ENCODE measurements around the gene NADSYN1.
"Not testable (repeated sequence)": the region's sequence is repeated elsewhere in the genome, so short reads cannot be mapped to it uniquely, and the experiment has no call there.

The NADSYN1 gene

DNA sequence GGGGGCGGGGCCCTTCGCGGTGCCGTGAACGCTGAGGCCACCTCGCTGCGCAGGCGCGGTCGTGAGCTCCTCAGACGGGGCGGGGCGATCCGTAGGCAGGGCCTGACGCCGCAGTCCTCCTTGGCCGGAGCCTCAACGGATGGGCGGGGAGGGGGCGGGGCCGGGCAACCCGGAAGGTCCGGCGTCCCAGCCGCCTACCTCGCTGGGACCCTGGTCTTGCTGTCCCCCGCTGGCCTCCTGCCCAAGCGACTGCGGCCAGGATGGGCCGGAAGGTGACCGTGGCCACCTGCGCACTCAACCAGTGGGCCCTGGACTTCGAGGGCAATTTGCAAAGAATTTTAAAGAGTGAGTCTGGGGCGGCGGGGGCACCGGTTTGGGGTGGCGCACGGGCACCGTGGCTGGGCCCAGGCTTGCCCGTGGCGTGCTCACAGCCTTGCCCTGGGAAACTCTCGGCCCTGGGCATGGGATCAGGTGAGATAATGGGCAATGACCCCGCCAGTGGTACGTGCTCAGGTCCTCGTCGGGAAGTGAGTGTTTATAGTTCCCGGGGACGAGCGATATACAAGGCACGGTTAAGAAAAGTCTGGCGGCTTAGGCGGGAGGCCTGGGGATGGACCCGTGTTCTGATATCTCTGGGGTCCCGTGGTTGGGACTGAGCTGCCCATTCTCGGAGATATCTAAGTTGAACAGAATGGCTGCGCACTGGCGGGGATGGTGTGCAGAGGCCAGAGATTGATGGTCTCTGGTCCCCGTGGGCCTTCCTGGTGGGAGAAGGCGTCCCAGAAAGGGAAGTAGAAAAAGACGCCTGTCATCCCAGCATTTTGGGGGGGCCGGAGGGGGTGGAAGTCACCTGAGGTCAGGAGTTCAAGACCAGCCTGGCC lies at the start of gene NADSYN1:
Gene NADSYN1, plus strand, starts transcription at position 167 of the 881 bp plus-strand sequence. Its CDS starts 94 bp downstream, at position 261.
- TF ChIP-seq ZNF274 (IDR thresholded peaks at IDR 0.05; ENCODE audit: low read depth, low read length), result no peak
- peak within 1 kb of the TSS; percentile 86 for H3K4me3 ChIP-seq (ENCODE audit: low read length)

GRCh38 chr11:71404209-71404608 lies 48.8 kb upstream of the NADSYN1 start:
- TF ChIP-seq ZNF274 (IDR thresholded peaks at IDR 0.05; ENCODE audit: low read depth, low read length), result no peak
- H3K4me3 ChIP-seq (ENCODE audit: low read length), result no peak overlapping the region

DNA sequence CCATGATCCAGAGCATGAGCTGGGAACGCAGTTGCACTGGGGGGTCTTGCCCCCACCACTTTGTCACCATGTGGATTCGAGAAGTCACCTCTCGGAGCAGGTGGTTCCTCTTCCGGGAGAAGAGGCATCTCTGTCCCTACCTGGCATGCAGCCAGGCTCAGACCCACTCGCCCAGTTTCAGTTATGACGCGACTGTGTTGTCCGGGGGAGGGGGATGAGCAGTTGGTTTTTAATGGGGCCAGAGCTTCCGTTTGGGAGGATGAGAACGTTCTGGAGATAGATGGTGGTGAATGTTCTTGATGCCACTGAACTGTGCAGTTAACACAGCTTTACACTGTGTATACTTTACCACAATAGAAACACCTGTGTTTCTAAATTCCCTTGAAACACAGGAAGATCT lies 46.3 kb upstream of the NADSYN1 start:
- no peak overlapping the region for H3K4me3 ChIP-seq (ENCODE audit: low read length)
- no peak for TF ChIP-seq ZNF274 (IDR thresholded peaks at IDR 0.05; ENCODE audit: low read depth, low read length)

GRCh38 chr11:71407356-71407755 lies 45.6 kb upstream of the NADSYN1 start:
- no peak overlapping the region for H3K4me3 ChIP-seq (ENCODE audit: low read length)
- TF ChIP-seq ZNF274 (IDR thresholded peaks at IDR 0.05; ENCODE audit: low read depth, low read length), result no peak

DNA sequence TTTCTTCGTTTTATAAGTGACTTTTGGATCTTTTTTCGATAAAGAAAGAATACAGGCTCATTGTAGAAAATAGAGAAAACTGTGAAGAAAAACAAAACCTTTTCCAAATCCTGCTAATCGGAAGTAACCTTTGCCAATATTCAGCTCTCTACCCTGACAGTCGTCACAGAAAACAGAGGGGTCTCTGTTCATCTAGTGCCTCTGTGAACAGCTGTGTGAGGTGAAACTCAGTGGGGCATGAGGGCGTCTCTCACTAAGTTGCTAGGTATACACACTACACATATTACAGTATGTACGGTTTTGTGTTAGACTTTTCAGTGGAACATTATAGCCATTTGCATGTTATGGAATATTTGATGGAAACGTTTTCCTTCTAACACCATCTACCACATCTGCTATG lies 44.2 kb upstream of the NADSYN1 start:
- TF ChIP-seq ZNF274 (IDR thresholded peaks at IDR 0.05; ENCODE audit: low read depth, low read length), result no peak
- no peak overlapping the region for H3K4me3 ChIP-seq (ENCODE audit: low read length)

DNA sequence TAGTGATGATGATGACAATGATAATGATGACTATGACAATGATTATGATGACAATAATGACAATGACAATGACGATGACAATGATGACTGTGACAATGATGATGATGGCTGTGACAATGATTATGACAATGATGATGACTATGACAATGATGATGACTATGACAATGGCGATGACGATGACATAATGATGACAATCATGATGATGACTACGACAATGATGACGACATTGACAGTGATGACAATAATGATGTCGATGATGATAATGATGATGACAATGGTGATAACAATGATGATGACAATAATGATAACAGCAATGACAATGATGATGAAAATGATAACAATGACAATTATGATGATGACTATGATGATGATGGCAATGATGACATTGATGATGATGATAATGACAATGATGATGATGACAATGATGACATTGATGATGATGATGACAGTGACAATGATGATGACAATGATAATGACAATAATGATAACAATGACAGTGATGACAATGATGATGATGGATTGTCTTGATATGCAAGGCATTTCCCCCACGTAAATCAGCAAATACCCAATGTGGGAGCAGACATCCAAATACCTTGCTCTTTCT lies 42.5 kb upstream of the NADSYN1 start:
- no peak for TF ChIP-seq ZNF274 (IDR thresholded peaks at IDR 0.05; ENCODE audit: low read depth, low read length)
- no peak overlapping the region for H3K4me3 ChIP-seq (ENCODE audit: low read length)

GRCh38 chr11:71414645-71415044 lies 38.4 kb upstream of the NADSYN1 start:
- no peak for TF ChIP-seq ZNF274 (IDR thresholded peaks at IDR 0.05; ENCODE audit: low read depth, low read length)

GRCh38 chr11:71418643-71419042 lies 34.4 kb upstream of the NADSYN1 start:
- TF ChIP-seq ZNF274 (IDR thresholded peaks at IDR 0.05; ENCODE audit: low read depth, low read length), result no peak
- no peak overlapping the region for H3K4me3 ChIP-seq (ENCODE audit: low read length)

More at GRCh38 chr11:71414645-71415044, 38.4 kb upstream of the NADSYN1 start:
- no peak overlapping the region for H3K4me3 ChIP-seq (ENCODE audit: low read length)

DNA sequence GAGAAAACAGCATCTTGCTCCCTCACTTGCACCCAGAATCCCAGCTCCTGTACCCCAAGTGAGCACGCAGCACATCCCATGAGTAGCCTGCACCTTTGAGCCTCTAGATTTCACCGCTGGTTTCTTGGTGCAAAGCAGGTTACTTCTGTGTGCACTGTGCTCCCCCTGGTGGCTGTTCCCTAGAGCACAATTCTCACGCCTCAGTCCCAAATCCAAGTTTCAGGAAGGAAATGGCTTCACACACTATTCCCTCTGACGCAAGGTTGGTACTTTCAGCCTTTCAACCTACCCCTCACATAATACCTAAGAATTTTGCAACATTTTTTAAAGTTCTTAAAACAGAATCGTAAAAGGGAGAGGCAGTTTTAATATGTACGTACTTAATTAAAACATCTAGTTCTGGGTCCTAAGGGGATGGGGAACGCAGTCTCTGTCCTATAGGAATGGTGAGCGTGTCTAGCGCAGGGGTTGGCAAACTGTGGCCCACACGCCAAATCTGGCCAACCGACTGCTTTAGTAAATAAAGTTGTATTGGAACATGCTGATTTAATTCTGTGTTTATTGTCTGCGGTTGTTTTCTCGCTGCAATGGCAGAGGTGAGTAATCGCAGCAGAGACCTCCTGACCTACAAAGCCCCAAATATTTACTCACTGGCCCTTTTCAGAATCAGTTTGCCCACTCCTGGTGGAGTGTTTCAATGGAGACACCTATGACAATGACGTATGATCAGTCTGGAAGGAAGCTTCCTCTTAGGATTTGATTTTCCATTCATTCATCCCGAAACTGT lies 32.4 kb upstream of the NADSYN1 start:
- no peak for TF ChIP-seq ZNF274 (IDR thresholded peaks at IDR 0.05; ENCODE audit: low read depth, low read length)
- H3K4me3 ChIP-seq (ENCODE audit: low read length), result no peak overlapping the region

DNA sequence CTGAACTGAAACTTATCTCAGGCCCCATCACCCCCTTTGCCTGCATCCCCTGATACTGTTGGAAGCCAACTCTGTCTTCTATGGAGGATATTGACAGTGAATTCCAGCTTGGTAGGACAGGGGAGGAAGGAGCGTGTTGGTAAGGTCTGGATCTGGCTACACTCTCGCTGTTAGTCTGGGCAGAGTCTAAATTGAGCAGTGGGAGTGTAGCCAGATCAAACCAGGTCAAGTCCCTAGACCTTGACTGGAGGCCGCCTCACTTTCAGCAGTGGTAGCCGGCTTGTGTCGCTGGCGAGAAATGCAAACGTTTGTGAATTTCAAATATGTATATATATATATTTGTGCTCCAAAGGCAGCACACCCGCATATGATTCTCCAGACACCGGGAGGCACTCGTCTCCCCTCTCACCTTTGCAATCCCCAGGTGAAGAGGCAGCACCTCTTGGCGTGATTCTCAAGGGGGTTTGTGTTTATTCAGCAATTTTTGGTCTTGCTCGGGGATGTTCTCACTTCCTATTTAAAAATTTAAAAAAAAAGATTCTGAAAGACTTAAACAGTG lies 31.5 kb upstream of the NADSYN1 start:
- no peak for TF ChIP-seq ZNF274 (IDR thresholded peaks at IDR 0.05; ENCODE audit: low read depth, low read length)
- no peak overlapping the region for H3K4me3 ChIP-seq (ENCODE audit: low read length)

DNA sequence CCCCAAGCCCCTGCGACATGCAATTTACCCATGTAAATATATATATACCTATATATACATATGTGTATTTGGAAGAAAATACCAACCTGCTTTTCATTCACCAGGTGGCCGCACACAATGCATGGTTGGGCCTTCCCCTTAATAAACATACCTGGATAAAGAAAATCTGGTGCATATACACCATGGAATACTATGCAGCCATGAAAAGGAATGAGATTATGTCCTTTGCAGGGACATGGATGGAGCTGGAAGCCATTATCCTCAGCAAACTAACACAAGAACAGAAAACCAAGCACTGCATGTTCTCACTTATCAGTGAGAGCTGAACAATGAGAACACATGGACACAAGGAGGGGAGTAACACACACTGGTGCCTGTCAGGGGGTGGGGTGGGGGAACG lies 30.7 kb upstream of the NADSYN1 start:
- H3K4me3 ChIP-seq (ENCODE audit: low read length), result not testable (repeated sequence)

DNA sequence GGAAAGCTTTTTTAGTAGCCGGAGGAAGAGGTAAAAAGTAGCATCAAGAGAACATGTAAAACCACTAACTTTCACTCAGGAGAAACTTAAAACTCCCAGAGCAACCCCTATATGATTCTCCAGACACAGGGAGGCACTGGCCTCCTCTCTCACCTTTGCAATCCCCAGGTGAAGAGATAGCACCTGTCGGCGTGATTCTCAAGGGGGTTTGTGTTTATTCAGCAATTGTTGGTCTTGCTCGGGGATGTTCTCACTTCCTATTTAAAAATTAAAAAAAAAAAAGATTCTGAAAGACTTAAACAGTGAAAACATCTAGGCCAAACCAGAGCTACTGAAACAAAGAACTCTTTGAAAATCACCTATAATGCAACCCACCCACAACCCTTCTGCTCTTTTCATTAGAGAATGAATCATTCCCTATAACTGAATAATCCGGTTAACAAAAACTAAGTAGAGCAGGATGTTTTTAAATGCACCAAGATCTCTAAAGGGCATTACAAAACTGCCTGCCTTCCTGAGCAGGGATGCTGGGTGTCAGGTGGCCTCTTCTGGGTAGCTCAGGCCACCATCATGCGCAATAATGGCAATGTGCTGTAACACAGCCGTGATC lies 29.7 kb upstream of the NADSYN1 start:
- no peak for TF ChIP-seq ZNF274 (IDR thresholded peaks at IDR 0.05; ENCODE audit: low read depth, low read length)
- H3K4me3 ChIP-seq (ENCODE audit: low read length), result no peak overlapping the region

DNA sequence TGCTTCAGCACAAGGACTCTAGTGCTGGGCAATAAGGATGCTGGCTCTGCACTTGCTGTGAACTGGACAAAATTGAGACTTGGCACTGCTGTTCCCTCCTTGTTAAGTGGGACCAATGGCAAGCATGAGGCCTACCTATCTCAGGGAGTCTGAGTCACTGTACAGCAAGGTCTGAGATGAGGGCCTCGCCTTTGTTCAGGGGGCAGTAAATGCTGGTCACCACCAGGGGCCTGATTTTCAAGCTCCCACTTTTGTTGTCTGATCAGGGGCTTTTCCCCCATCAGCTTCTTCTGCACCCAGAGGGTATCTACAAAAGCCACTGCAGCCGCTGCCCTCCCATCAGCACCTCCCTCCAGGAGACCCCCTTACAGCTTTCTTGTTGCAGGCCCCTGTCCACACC lies 27.6 kb upstream of the NADSYN1 start:
- no peak overlapping the region for H3K4me3 ChIP-seq (ENCODE audit: low read length)
- TF ChIP-seq ZNF274 (IDR thresholded peaks at IDR 0.05; ENCODE audit: low read depth, low read length), result no peak

DNA sequence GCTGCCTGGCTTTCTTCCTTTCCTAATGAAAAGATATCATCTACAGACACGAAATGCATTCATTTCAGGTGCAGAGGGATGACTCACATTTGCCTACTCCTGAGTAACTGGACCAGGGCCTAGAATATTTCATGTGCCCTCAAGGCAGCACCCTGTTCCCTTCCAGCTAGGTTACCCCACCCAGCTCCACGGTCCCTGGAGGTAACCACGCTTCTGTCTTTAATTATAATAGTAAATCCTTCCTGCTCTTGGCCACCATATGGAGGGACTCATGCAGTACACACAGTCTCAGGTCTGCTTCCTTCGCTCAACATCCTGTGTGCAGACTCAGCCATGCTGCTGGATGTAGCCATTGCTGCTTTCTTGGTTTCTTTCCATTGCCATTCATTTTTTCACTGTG lies 27.1 kb upstream of the NADSYN1 start:
- no peak for TF ChIP-seq ZNF274 (IDR thresholded peaks at IDR 0.05; ENCODE audit: low read depth, low read length)
- H3K4me3 ChIP-seq (ENCODE audit: low read length), result no peak overlapping the region
